H1 (cell line): Measurements from ENCODE around the gene CIDEA. TPM values are rescaled to one million over a fixed set of nuclear protein-coding genes. Genes with fewer than 3 reads are reported as not detected.

ENCODE experiments used
- CTCF ChIA-PET: fragments of 300-600 bp; sonication (Branson Sonifier 250); formaldehyde crosslinking; loops from one replicate; lab custom pipeline; 2021; ENCODE audit not compliant: partially characterized antibody; lab: Charles Lee
- POLR2A ChIA-PET: fragments of 300-600 bp; sonication (Branson Sonifier 250); formaldehyde crosslinking; loops from one replicate; lab custom pipeline; 2021; ENCODE audit warnings: inconsistent platforms; ENCODE audit not compliant: partially characterized antibody; lab: Charles Lee
- DNase-seq, 2 experiments: peaks; one replicate each; pipeline versions ENCODE4 v3.0.0 to v3.0.0-alpha.2; 2010 to 2022; ENCODE audit warnings: low spot score in 2 of 2, low read depth in 1 of 2, mixed read lengths in 1 of 2
- FAIRE-seq: peaks from 2 replicates; lab custom pipeline; 2011; peaks lifted over from hg19 to GRCh38; lab: Jason Lieb, UNC
- H2AFZ ChIP-seq: 2 replicates; pipeline ENCODE4 v1.8.1; 2012; ENCODE audit warnings: low read length, inconsistent platforms
- H2AK5ac ChIP-seq: 2 replicates; pipeline ENCODE4 v1.6.1; 2013; ENCODE audit warnings: low read depth, low read length
- H2BK120ac ChIP-seq: replicated peaks from 2 replicates; pipeline ENCODE3; 2013; ENCODE audit warnings: low read depth, low read length, inconsistent platforms
- H2BK12ac ChIP-seq: 2 replicates; pipeline ENCODE4 v1.6.1; 2013; ENCODE audit warnings: low read depth, low read length
- H2BK15ac ChIP-seq: 2 replicates; pipeline ENCODE4 v1.6.1; 2013; ENCODE audit warnings: low read length
- H2BK20ac ChIP-seq: 2 replicates; pipeline ENCODE4 v1.6.1; 2013; ENCODE audit warnings: low read length
- H2BK5ac ChIP-seq: 2 replicates; pipeline ENCODE4 v1.6.1; 2013; ENCODE audit warnings: low read depth, low read length
- H3K14ac ChIP-seq: 2 replicates; pipeline ENCODE4 v1.6.1; 2013; ENCODE audit warnings: inconsistent platforms; ENCODE audit not compliant: insufficient read length
- H3K18ac ChIP-seq: 2 replicates; pipeline ENCODE4 v1.6.1; 2013; ENCODE audit warnings: low read length; ENCODE audit errors: extremely low read depth
- H3K23ac ChIP-seq: 2 replicates; pipeline ENCODE4 v1.6.1; 2013; ENCODE audit warnings: inconsistent platforms; ENCODE audit not compliant: insufficient read length
- H3K23me2 ChIP-seq: 2 replicates; pipeline ENCODE4 v1.6.1; 2013; ENCODE audit warnings: low read depth, low read length
- H3K27ac ChIP-seq: 2 replicates; pipeline ENCODE4 v1.6.1; 2011; ENCODE audit warnings: low read depth, low read length, inconsistent platforms
- H3K27me3 ChIP-seq, 4 experiments: replicated peaks in 1 of 4; 1 replicate in 1 of 4; 2 replicates in 3 of 4; pipeline versions ENCODE4 v1.6.1 to v1.8.1; 2011 to 2013; ENCODE audit warnings: low read length in 3 of 4, mild to moderate bottlenecking in 3 of 4, inconsistent platforms in 2 of 4, mixed read lengths in 2 of 4, moderate library complexity in 1 of 4; ENCODE audit not compliant: control insufficient read depth in 3 of 4, insufficient read depth in 3 of 4; ENCODE audit errors: extremely low read depth in 1 of 4
- H3K36me3 ChIP-seq, 4 experiments: 2 replicates each; pipeline versions ENCODE4 v1.6.1 to v1.8.1; 2011 to 2013; ENCODE audit warnings: mild to moderate bottlenecking in 4 of 4, low read length in 3 of 4, moderate library complexity in 2 of 4, control low read depth in 1 of 4, inconsistent platforms in 1 of 4; ENCODE audit not compliant: insufficient read depth in 4 of 4, control insufficient read depth in 2 of 4
- H3K4ac ChIP-seq: replicated peaks from 2 replicates; pipeline ENCODE3; 2013; ENCODE audit warnings: low read length, low read depth, mixed read lengths, inconsistent platforms; ENCODE audit not compliant: insufficient read length
- H3K4me1 ChIP-seq, 4 experiments: replicated peaks in 1 of 4; 1 replicate in 1 of 4; 2 replicates in 3 of 4; pipeline versions ENCODE4 v1.6.1 to v1.8.1; 2011 to 2013; ENCODE audit warnings: low read length in 3 of 4, inconsistent platforms in 2 of 4, mixed read lengths in 1 of 4; ENCODE audit not compliant: insufficient read depth in 4 of 4, control insufficient read depth in 3 of 4
- H3K4me2 ChIP-seq, 2 experiments: 2 replicates each; pipeline versions ENCODE4 v1.6.1 to v1.8.1; 2011 to 2013; ENCODE audit warnings: low read depth in 2 of 2, low read length in 2 of 2, control low read depth in 1 of 2, inconsistent platforms in 1 of 2, mild to moderate bottlenecking in 1 of 2; ENCODE audit not compliant: insufficient read depth in 1 of 2
- H3K4me3 ChIP-seq, 4 experiments: fragments of 200-600, 300-600 bp in 1 of 4; sonication (generic), shearing (Covaris generic), sonication (Bioruptor Twin) in 1 of 4; 2 replicates each; pipeline versions ENCODE4 v1.5.1 to v1.8.1; 2011 to 2016; ENCODE audit warnings: low read length in 4 of 4, low read depth in 3 of 4, control low read depth in 2 of 4, inconsistent platforms in 2 of 4, mild to moderate bottlenecking in 2 of 4, mixed read lengths in 1 of 4, moderate library complexity in 1 of 4; ENCODE audit not compliant: insufficient read depth in 2 of 4; ENCODE audit errors: extremely low read depth in 1 of 4
- H3K56ac ChIP-seq: replicated peaks from 2 replicates; pipeline ENCODE3; 2013; ENCODE audit warnings: low read depth, mild to moderate bottlenecking, mixed read lengths, low read length, inconsistent platforms; ENCODE audit not compliant: insufficient read length
- H3K79me1 ChIP-seq: 2 replicates; pipeline ENCODE4 v1.6.1; 2013; ENCODE audit warnings: low read depth, low read length, control low read depth
- H3K79me2 ChIP-seq, 2 experiments: 2 replicates each; pipeline versions ENCODE4 v1.6.1 to v1.8.1; 2012 to 2013; ENCODE audit warnings: low read length in 2 of 2, mild to moderate bottlenecking in 2 of 2, inconsistent platforms in 1 of 2; ENCODE audit not compliant: insufficient read depth in 2 of 2, control insufficient read depth in 1 of 2
- H3K9ac ChIP-seq, 4 experiments: replicated peaks in 1 of 4; 1 replicate in 1 of 4; 2 replicates in 3 of 4; pipeline versions ENCODE4 v1.6.1 to v1.8.1; 2011 to 2013; ENCODE audit warnings: low read depth in 3 of 4, low read length in 3 of 4, control low read depth in 2 of 4, mild to moderate bottlenecking in 2 of 4, moderate library complexity in 2 of 4, inconsistent platforms in 1 of 4; ENCODE audit errors: extremely low read depth in 1 of 4
- H3K9me3 ChIP-seq, 2 experiments: 2 replicates each; pipeline versions ENCODE4 v1.6.1 to v1.8.1; 2012 to 2013; ENCODE audit warnings: mild to moderate bottlenecking in 2 of 2, moderate library complexity in 2 of 2, control low read depth in 1 of 2, inconsistent platforms in 1 of 2, low read depth in 1 of 2, low read length in 1 of 2, mixed read lengths in 1 of 2; ENCODE audit not compliant: insufficient read depth in 2 of 2
- H4K20me1 ChIP-seq, 2 experiments: replicated peaks in 1 of 2; 2 replicates each; pipeline versions ENCODE3 to v1.8.1; 2011 to 2013; ENCODE audit warnings: inconsistent platforms in 2 of 2, low read length in 2 of 2, mild to moderate bottlenecking in 1 of 2; ENCODE audit not compliant: insufficient read depth in 2 of 2, control insufficient read depth in 1 of 2
- H4K5ac ChIP-seq: 2 replicates; pipeline ENCODE4 v1.6.1; 2013; ENCODE audit warnings: low read length, low read depth, mixed read lengths, inconsistent platforms; ENCODE audit not compliant: insufficient read length
- H4K8ac ChIP-seq: 2 replicates; pipeline ENCODE4 v1.8.0; 2013; ENCODE audit warnings: mild to moderate bottlenecking, moderate library complexity, low read length, inconsistent platforms; ENCODE audit not compliant: insufficient read depth; ENCODE audit errors: extremely low read depth
- H4K91ac ChIP-seq: replicated peaks from 2 replicates; pipeline ENCODE3; 2013; ENCODE audit warnings: low read length, mixed read lengths, inconsistent platforms; ENCODE audit not compliant: insufficient read length
- CREB1 ChIP-seq: IDR thresholded peaks from 2 replicates; pipeline ENCODE4 v1.6.1; 2012; ENCODE audit warnings: inconsistent platforms
- EP300 ChIP-seq, 2 experiments: IDR thresholded peaks; 1 replicate in 1 of 2; 2 replicates in 1 of 2; pipeline ENCODE4 v1.6.1; 2011 to 2012; ENCODE audit warnings: low read depth in 2 of 2, low read length in 2 of 2, mild to moderate bottlenecking in 2 of 2, borderline replicate concordance in 1 of 2, inconsistent platforms in 1 of 2, moderate library complexity in 1 of 2
- FOSL1 ChIP-seq: IDR thresholded peaks from 2 replicates; pipeline ENCODE4 v1.6.1; 2011; ENCODE audit warnings: mild to moderate bottlenecking, low read depth, low read length, moderate library complexity; ENCODE audit not compliant: insufficient read depth
- JUND ChIP-seq: IDR thresholded peaks from 2 replicates; pipeline ENCODE4 v1.6.1; 2011; ENCODE audit warnings: mild to moderate bottlenecking, improper control_type of control experiment, low read length
- NANOG ChIP-seq: IDR thresholded peaks from 2 replicates; pipeline ENCODE4 v1.6.1; 2011; ENCODE audit warnings: low read length, low read depth, mild to moderate bottlenecking, inconsistent platforms; ENCODE audit not compliant: insufficient read depth, poor library complexity, severe bottlenecking
- POLR2A ChIP-seq, 2 experiments: IDR thresholded peaks; 1 replicate in 1 of 2; 2 replicates in 1 of 2; pipeline ENCODE4 v1.6.1; 2011; ENCODE audit warnings: low read depth in 2 of 2, low read length in 2 of 2, mild to moderate bottlenecking in 2 of 2; ENCODE audit errors: control extremely low read depth in 1 of 2
- RFX5 ChIP-seq: IDR thresholded peaks from 2 replicates; pipeline ENCODE4 v1.6.1; 2011; ENCODE audit warnings: low read depth, low read length, improper control_type of control experiment, borderline replicate concordance
- SAP30 ChIP-seq: fragments of 300-600 bp; sonication (generic); IDR thresholded peaks from 2 replicates; pipeline ENCODE4 v1.7.1; 2012; ENCODE audit warnings: low read length, moderate library complexity, mild to moderate bottlenecking, inconsistent platforms; ENCODE audit not compliant: insufficient read depth, insufficient replicate concordance
- TCF12 ChIP-seq: IDR thresholded peaks from 2 replicates; pipeline ENCODE4 v1.6.1; 2011; ENCODE audit warnings: low read depth, mild to moderate bottlenecking, low read length
- WGBS, 2 experiments: shearing (Covaris generic) in 1 of 2; methylation state at CpG; one replicate each; pipeline versions ENCODE4 v1.1.6 to v1.1.7; 2013 to 2015; ENCODE audit warnings: low lambda C conversion rate in 2 of 2, mixed read lengths in 2 of 2, inconsistent platforms in 1 of 2, low coverage in 1 of 2, missing lambda C conversion rate in 1 of 2; ENCODE audit not compliant: insufficient replicate concordance in 2 of 2, insufficient coverage in 1 of 2, insufficient read length in 1 of 2; ENCODE audit errors: extremely low coverage in 1 of 2, missing lambda C conversion rate in 1 of 2; 5-methylcytosine and 5-hydroxymethylcytosine counted together
- polyA plus RNA-seq, 7 experiments: library from polyadenylated mRNA; depleted of rRNA in 3 of 7; stranded (reverse) in 5 of 7; unstranded in 2 of 7; fragments of >200 nt in 5 of 7; fragments of 200-250 nt in 2 of 7; gene quantifications; 1 replicate in 5 of 7; 2 replicates in 1 of 7; 4 replicates in 1 of 7; pipeline versions ENCODE4 v1.2.1 to v1.2.3, GENCODE V29; 2011 to 2013; ENCODE audit warnings: missing spikeins in 2 of 7, mixed read lengths in 2 of 7
- total RNA-seq: library from RNA; stranded (reverse); fragmentation: NEBNext Ultra II Directional; extraction: Animal tissue kit (Norgen Biotek cat#: 25700); gene quantifications from 2 replicates; pipeline ENCODE4 v1.2.1, GENCODE V29; 2021
- TF ChIP-seq, protein P1 (sequence below): IDR thresholded peaks from 2 replicates; pipeline ENCODE4 v1.6.1; 2012; ENCODE audit warnings: inconsistent platforms
- TF ChIP-seq, protein P2 (sequence below): IDR thresholded peaks from 2 replicates; pipeline ENCODE4 v1.6.1; 2011; ENCODE audit warnings: low read length, improper control_type of control experiment

CIDEA gene
- total and polyA plus RNA-seq, 2 of the 8 experiments (the other 6 are each of a cell fraction or from before 2014, with no cell fraction given), result not detected

DNA sequence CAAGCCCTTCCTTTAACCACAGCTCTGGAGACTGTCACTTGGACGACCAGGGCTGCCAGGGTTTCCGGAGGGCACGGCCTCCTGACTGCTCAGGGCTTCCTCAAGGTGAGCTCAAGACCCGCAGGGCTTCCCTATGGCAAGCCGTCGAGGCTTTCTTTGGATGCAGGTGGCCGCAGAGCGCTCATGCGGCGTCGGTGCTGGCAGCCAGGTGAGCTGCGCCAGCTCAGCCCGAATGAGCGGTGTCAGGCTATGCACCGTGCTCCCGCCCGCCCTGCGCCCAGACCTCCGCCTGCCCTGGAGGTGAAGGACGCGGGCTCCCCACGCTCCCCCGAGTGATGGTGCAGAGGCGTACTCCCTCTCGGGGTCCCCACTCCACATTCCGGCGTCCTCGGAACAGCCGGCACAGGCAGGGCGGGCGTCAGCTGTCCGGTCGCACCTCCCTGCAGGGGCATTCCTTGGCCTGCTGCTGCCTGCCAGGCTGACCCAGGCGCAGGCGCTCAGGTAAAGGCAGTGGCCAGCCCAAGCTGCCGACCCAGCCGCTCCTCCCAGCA lies 33.0 kb downstream of the CIDEA start:
- H4K91ac ChIP-seq, result no peak overlapping the region
- no peaks in the 10 kb centered on the region for H3K79me2 ChIP-seq
- 0 out of 2 replicates have a peak overlapping the region, but pooled peaks have one; percentile 2 for H2BK12ac ChIP-seq
- no peak overlapping the region for H2BK120ac ChIP-seq
- H2BK5ac ChIP-seq, result peak overlapping the region; percentile 52; the same call in 1 of the 2 replicates
- H3K9me3 ChIP-seq, result no peaks in the 10 kb centered on the region
- H3K14ac ChIP-seq, result no peak overlapping the region
- no peak overlapping the region for H3K27ac ChIP-seq
- H2BK15ac ChIP-seq, result peak overlapping the region; percentile 46; the same call in 1 of the 2 replicates
- H4K20me1 ChIP-seq, result no peaks in the 10 kb centered on the region
- H3K4me2 ChIP-seq, result peak overlapping the region; percentile 88 to 94
- no peak overlapping the region for H2BK20ac ChIP-seq
- peaks cover 13% of the 10 kb centered on the region for H3K23me2 ChIP-seq
- no peak overlapping the region for H2AK5ac ChIP-seq
- H3K79me1 ChIP-seq, result no peaks in the 10 kb centered on the region; the same call in 1 of the 2 replicates
- H3K56ac ChIP-seq, result no peak overlapping the region
- no peak overlapping the region for H4K5ac ChIP-seq
- H3K23ac ChIP-seq, result no peak overlapping the region
- H4K8ac ChIP-seq, result no peak overlapping the region
- peaks cover 2 to 29% (median 20%) of the 10 kb centered on the region in 4 experiments; a peak in 6 of 7 replicates for H3K27me3 ChIP-seq
- H3K36me3 ChIP-seq, result no peaks in the 10 kb centered on the region
- no peak overlapping the region; the same call in 1 of the 2 replicates for H2AFZ ChIP-seq
- H3K4ac ChIP-seq, result no peak overlapping the region
- FAIRE-seq, result no peak
- H3K18ac ChIP-seq, result peak overlapping the region; percentile 62
- ChIA-PET POLR2A (interaction anchor here (0.8 to 7.1 kb wide), 8 partner anchors 8 to 415 kb away, joined by 3 to 49 read pairs (median 4); partner anchors contain the start of genes AFG3L2, CEP76, PSMG2 and TUBB6), CTCF (interaction anchor here (1.1 to 3.8 kb wide), 11 partner anchors 8 to 106 kb away, joined by 3 to 20 read pairs (median 4); no protein-coding TSS in a partner anchor)
- H3K9ac ChIP-seq, result no peak overlapping the region
- peaks cover 0 to 10% (median 6%) of the 10 kb centered on the region in 4 experiments; a peak in 5 of 7 replicates for H3K4me1 ChIP-seq
- WGBS, 2 experiments, result 4% methylated on average over 37 of the region's 37 CpGs; no CpG with 5 or more reads in 1 of the 2 experiments
- no peak for DNase-seq
- peak overlapping the region; percentile 31 to 63 (median 54) for H3K4me3 ChIP-seq
- TF ChIP-seq NANOG (no peak), CREB1 (no peak), FOSL1 (no peak), EP300 (IDR thresholded peaks at IDR 0.05; ENCODE audit: borderline replicate concordance in 1 of 2, low read depth in 2 of 2, low read length in 2 of 2) (no peak), TCF12 (no peak), SAP30 (no peak), JUND (no peak), RFX5 (no peak), POLR2A (IDR thresholded peaks at IDR 0.05; ENCODE audit: control extremely low read depth in 1 of 2, low read depth in 2 of 2, low read length in 2 of 2) (no peak)
- TF ChIP-seq, protein P1, sequence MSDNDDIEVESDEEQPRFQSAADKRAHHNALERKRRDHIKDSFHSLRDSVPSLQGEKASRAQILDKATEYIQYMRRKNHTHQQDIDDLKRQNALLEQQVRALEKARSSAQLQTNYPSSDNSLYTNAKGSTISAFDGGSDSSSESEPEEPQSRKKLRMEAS, result peak; percentile 92
- TF ChIP-seq, protein P2, sequence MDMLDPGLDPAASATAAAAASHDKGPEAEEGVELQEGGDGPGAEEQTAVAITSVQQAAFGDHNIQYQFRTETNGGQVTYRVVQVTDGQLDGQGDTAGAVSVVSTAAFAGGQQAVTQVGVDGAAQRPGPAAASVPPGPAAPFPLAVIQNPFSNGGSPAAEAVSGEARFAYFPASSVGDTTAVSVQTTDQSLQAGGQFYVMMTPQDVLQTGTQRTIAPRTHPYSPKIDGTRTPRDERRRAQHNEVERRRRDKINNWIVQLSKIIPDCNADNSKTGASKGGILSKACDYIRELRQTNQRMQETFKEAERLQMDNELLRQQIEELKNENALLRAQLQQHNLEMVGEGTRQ, result no peak
